Mucosa of descending colon (tissue), 3 donors: ENCODE results near the gene ITGA11. TPM values are rescaled to one million over a fixed set of nuclear protein-coding genes. Genes with fewer than 3 reads are reported as not detected.

Experiments used
- ATAC-seq: fragments of 200-7000 bp; cut with Tn5 transposase; one replicate; pipeline ENCODE4 v1.9.1; 2020; ENCODE audit warnings: mild to moderate bottlenecking, moderate library complexity
- DNase-seq, 3 donors: peaks; one replicate each; pipeline ENCODE4 v3.0.0-alpha.2; 2020
- H3K36me3 ChIP-seq: fragments of 200-600 bp; one replicate; pipeline ENCODE4 v1.8.0; 2021; ENCODE audit warnings: low read depth, mild to moderate bottlenecking
- H3K4me1 ChIP-seq: fragments of 200-600 bp; one replicate; pipeline ENCODE4 v1.8.0; 2021; ENCODE audit warnings: low read depth, mild to moderate bottlenecking
- H3K4me3 ChIP-seq: fragments of 200-600 bp; one replicate; pipeline ENCODE4 v1.8.0; 2021; ENCODE audit warnings: mild to moderate bottlenecking
- H3K9me3 ChIP-seq: fragments of 200-600 bp; one replicate; pipeline ENCODE4 v1.8.0; 2021; ENCODE audit warnings: mild to moderate bottlenecking
- intact Hi-C, 2 donors: fragments of 100-400 bp; cut with DNase I in 1 of 2; cut with micrococcal nuclease in 1 of 2; formaldehyde crosslinking; loops; one replicate each; pipeline versions ENCODE4 v1.11.0 to v1.11.1; 2022; cut with DNase I, micrococcal nuclease
- total RNA-seq, 3 donors: library from RNA; stranded (reverse); fragmentation: NEBNext Ultra II Directional in 2 of 3; extraction: Animal tissue kit (Norgen Biotek cat#: 25700) in 2 of 3; gene quantifications; one replicate each; pipeline versions ENCODE4 v1.2.1 to v1.2.4, GENCODE V29; 2021 to 2023
- TF ChIP-seq, protein P1 (sequence below): fragments of 200-600 bp; IDR thresholded peaks from one replicate; pipeline ENCODE4 v1.8.0; 2022; ENCODE audit warnings: antibody characterized with exemption, mild to moderate bottlenecking
- donor health status: DM: no; HTN: no; CAD: no; lungs with moderate emphysema.
- donor health status: DM: no; HTN: no; CAD: no.
- donor health status: DM: no; HTN: yes; CAD: no.

Gene ITGA11
- total RNA-seq, 3 donors from 2014 or later = 1.8 to 2.4 (median 2.1) TPM

- ATAC-seq = no peak
- TF ChIP-seq, protein P1, sequence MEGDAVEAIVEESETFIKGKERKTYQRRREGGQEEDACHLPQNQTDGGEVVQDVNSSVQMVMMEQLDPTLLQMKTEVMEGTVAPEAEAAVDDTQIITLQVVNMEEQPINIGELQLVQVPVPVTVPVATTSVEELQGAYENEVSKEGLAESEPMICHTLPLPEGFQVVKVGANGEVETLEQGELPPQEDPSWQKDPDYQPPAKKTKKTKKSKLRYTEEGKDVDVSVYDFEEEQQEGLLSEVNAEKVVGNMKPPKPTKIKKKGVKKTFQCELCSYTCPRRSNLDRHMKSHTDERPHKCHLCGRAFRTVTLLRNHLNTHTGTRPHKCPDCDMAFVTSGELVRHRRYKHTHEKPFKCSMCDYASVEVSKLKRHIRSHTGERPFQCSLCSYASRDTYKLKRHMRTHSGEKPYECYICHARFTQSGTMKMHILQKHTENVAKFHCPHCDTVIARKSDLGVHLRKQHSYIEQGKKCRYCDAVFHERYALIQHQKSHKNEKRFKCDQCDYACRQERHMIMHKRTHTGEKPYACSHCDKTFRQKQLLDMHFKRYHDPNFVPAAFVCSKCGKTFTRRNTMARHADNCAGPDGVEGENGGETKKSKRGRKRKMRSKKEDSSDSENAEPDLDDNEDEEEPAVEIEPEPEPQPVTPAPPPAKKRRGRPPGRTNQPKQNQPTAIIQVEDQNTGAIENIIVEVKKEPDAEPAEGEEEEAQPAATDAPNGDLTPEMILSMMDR = no peak
- no peaks in the 10 kb centered on the region for H3K36me3 ChIP-seq
- intact Hi-C loops = no loop called here
- H3K4me3 ChIP-seq = no peak overlapping the region
- H3K4me1 ChIP-seq = no peaks in the 10 kb centered on the region
- no peaks in the 10 kb centered on the region for H3K9me3 ChIP-seq
- DNase-seq = no peak
These were observed 83.4 kb downstream of the ITGA11 start for GRCh38 chr15:68348606-68349005.

DNA sequence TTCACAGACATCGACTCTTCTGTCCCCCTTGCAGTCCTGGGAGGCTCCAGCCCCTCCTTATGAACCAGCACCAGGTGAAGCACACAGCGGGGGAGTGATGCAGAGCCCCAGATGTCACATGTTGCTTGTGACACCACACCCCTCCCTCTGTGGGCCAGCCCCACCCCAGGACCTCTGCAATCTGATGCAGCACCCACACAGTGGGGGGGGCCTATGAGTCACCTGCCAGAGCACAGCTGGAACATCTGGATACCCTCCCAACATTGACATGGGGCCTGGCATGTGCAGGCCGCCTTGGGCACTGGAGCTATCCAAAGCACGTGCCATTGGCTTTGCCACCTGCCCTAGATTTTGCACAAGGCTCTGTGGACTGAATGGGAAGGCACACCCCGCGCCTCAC is 83.9 kb downstream of the ITGA11 start:
- intact Hi-C loops = no loop called here
- H3K9me3 ChIP-seq = no peaks in the 10 kb centered on the region
- TF ChIP-seq, protein P1 = no peak
- DNase-seq (no peak), ATAC-seq (no peak)
- no peak overlapping the region for H3K4me3 ChIP-seq
- H3K36me3 ChIP-seq = no peaks in the 10 kb centered on the region
- H3K4me1 ChIP-seq = no peaks in the 10 kb centered on the region

DNA sequence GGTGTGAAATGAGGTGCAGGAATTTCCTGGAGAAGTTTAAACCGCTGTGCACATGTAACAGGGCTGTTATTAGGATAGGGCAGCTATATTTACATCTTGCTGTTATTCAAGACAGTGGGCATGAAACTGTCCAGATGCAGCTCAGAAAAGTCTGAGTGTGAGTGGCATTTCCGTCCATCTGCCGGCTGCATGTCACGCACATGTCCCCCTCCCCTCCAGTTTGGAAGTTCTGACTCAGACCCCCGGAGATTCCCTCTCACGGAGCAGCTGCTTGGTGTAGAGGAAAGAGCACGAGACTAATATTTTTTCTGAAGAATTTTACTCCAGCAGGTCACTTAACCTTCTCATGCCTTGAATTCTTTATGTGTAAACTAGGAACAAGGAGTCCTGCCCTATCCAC is 84.6 kb downstream of the ITGA11 start:
- Histone ChIP-seq H3K36me3 (no peaks in the 10 kb centered on the region), H3K4me3 (no peak overlapping the region), H3K9me3 (no peaks in the 10 kb centered on the region), H3K4me1 (no peaks in the 10 kb centered on the region)
- no peak for ATAC-seq
- intact Hi-C loops = no loop called here
- no peak for DNase-seq
- TF ChIP-seq, protein P1 = no peak

GRCh38 chr15:68346979-68347378 is 85.0 kb downstream of the ITGA11 start:
- ATAC-seq (no peak), DNase-seq (no peak)
- Histone ChIP-seq H3K4me3 (no peak overlapping the region), H3K4me1 (no peaks in the 10 kb centered on the region), H3K36me3 (no peaks in the 10 kb centered on the region), H3K9me3 (no peaks in the 10 kb centered on the region)
- TF ChIP-seq, protein P1 = no peak
- intact Hi-C loops = no loop called here

DNA sequence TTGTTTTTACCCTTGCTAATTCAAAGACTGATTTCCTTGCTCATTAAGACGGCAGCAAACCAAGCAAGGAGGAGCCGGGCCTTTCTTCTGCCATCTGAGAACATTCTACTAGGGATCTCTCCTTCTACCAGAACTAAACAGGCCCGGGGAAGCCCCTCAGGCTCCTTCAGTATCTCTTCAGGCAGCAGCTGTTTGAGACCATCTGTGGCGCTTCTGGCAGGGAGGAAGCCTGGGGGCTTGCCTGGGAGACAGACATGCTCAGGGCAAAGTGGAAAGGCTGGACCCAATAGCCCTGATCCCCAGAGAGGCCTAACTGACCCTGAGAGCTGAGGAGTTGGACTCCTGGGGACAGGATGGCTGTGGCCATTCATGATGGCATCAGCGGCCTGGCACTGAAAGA is 86.5 kb downstream of the ITGA11 start:
- no peaks in the 10 kb centered on the region for H3K9me3 ChIP-seq
- DNase-seq = no peak
- TF ChIP-seq, protein P1 = no peak
- H3K36me3 ChIP-seq = no peaks in the 10 kb centered on the region
- ATAC-seq = no peak
- intact Hi-C loops = no loop called here
- H3K4me1 ChIP-seq = no peaks in the 10 kb centered on the region
- no peak overlapping the region for H3K4me3 ChIP-seq

DNA sequence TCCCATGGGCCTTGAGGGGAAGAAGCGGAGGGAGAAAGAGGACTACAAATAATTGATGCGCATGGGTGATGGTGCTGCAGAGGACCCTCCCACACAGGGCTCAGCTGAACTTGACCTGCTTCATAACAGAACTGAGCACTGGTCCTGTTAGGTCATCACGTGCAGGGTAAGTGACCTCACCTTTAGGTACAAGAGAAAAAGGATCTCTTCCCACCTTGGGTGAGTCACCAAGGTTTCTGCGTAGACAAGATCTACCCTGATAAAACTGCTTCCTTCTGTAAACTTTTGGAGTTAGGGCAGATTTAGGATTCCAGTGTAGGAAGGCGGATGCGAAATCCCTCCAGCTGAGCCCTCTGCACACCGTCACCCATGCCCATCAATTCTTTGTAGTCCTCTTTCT is 87.4 kb downstream of the ITGA11 start:
- intact Hi-C loops = no loop called here
- H3K4me3 ChIP-seq = no peak overlapping the region
- TF ChIP-seq, protein P1 = no peak
- no peak for ATAC-seq
- DNase-seq = no peak
- H3K4me1 ChIP-seq = no peaks in the 10 kb centered on the region
- H3K36me3 ChIP-seq = no peaks in the 10 kb centered on the region
- no peaks in the 10 kb centered on the region for H3K9me3 ChIP-seq
